Aorta (tissue), 5 donors: ENCODE results near the gene SIX5. TPM values are rescaled to one million over a fixed set of nuclear protein-coding genes. Genes with fewer than 3 reads are reported as not detected.

Experiments used
- ATAC-seq: fragments of 200-7000 bp; cut with Tn5 transposase; one replicate; pipeline ENCODE4 v1.9.1; 2022; ENCODE audit warnings: moderate library complexity; ENCODE audit not compliant: low FRiP score
- DNase-seq, 2 donors: peaks; one replicate each; pipeline ENCODE4 v3.0.0-alpha.2; 2020
- H3K27ac ChIP-seq, 2 donors: one replicate each; pipeline ENCODE4 v1.5.1; 2013; ENCODE audit warnings: low read length in 2 of 2, mild to moderate bottlenecking in 2 of 2, moderate library complexity in 2 of 2, control low read depth in 1 of 2, inconsistent platforms in 1 of 2, low read depth in 1 of 2
- H3K27me3 ChIP-seq, 2 donors: one replicate each; pipeline ENCODE4 v1.6.1; 2013; ENCODE audit warnings: control low read depth in 1 of 2, low read length in 1 of 2, mild to moderate bottlenecking in 1 of 2, moderate library complexity in 1 of 2; ENCODE audit not compliant: insufficient read depth in 2 of 2, control insufficient read depth in 1 of 2
- H3K36me3 ChIP-seq, 2 donors: one replicate each; pipeline ENCODE4 v1.6.1; 2013; ENCODE audit warnings: control low read depth in 1 of 2, low read length in 1 of 2, mild to moderate bottlenecking in 1 of 2; ENCODE audit not compliant: insufficient read depth in 2 of 2, control insufficient read depth in 1 of 2
- H3K4me1 ChIP-seq, 2 donors: one replicate each; pipeline ENCODE4 v1.6.1; 2013; ENCODE audit warnings: low read length in 2 of 2, control low read depth in 1 of 2, mild to moderate bottlenecking in 1 of 2, moderate library complexity in 1 of 2; ENCODE audit not compliant: insufficient read depth in 2 of 2, control insufficient read depth in 1 of 2
- H3K4me3 ChIP-seq, 2 donors: one replicate each; pipeline ENCODE4 v1.5.1; 2013; ENCODE audit warnings: low read length in 2 of 2, control low read depth in 1 of 2, mild to moderate bottlenecking in 1 of 2
- H3K9me3 ChIP-seq: one replicate; pipeline ENCODE4 v1.6.1; 2013; ENCODE audit warnings: mild to moderate bottlenecking, low read length; ENCODE audit not compliant: control insufficient read depth
- WGBS, 2 donors: extraction: QIAGEN DNeasy Blood & Tissue Kit; methylation state at CpG; one replicate each; pipeline ENCODE4 v1.1.7; 2013; 5-methylcytosine and 5-hydroxymethylcytosine counted together
- intact Hi-C, 2 donors: fragments of 100-400 bp; cut with DNase I; formaldehyde crosslinking; loops; one replicate each; pipeline versions ENCODE4 v1.14.2 to v1.15.0; 2022
- polyA plus RNA-seq, 2 donors: library from polyadenylated mRNA; stranded (reverse); fragments of 200-250 nt; gene quantifications; one replicate each; pipeline ENCODE4 v1.2.3, GENCODE V29; 2013
- total RNA-seq, 2 donors: library from RNA; stranded (reverse); fragmentation: NEBNext Ultra II Directional; extraction: Animal tissue kit (Norgen Biotek cat#: 25700); gene quantifications; one replicate each; pipeline ENCODE4 v1.2.1, GENCODE V29; 2021
- donor health status: healthy with polysubstance abuse.
- donor health status: Bipolar disorder and iron deficiency.
- donor health status: DM: no; HTN: no; CAD: no.
- donor health status: DM: no; HTN: no; CAD: no.
- donor health status: DM: yes; HTN: yes; CAD: no.

Gene SIX5
- total and polyA plus RNA-seq, 4 donors = 8.1 to 34.4 (median 22.6) TPM

GRCh38 chr19:45789035-45789786, 20.2 kb upstream of the SIX5 start:
- Histone ChIP-seq H3K27ac (no peak overlapping the region), H3K4me1 (no peaks in the 10 kb centered on the region), H3K27me3 (no peaks in the 10 kb centered on the region), H3K9me3 (no peaks in the 10 kb centered on the region), H3K4me3 (no peak overlapping the region), H3K36me3 (no peaks in the 10 kb centered on the region)
- DNase-seq (no peak), ATAC-seq (no peak)
- intact Hi-C loops = no loop called here
- 84 to 87% methylated on average over 15 of the region's 15 CpGs for WGBS, 2 donors

DNA sequence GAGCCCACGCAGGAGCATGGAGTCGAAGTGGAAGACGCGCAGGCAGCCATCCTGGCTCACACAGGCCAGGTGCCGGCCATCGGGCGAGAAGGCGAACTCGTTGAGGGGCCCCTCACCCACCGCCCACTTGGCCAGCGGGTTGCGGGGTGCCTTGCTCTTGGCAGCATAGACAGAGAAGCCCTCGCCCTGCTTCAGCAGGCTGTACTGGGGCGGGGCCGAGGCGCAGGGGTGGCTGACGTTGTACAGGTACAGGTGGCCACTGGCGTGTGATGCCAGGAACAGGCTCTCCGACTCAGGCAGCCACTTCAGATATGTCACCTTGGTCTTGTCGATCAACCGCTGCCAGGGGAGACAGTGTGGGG, 17.5 kb upstream of the SIX5 start:
- WGBS, 2 donors = 90 to 91% methylated on average over 21 of the region's 21 CpGs
- Histone ChIP-seq H3K27ac (no peak overlapping the region), H3K27me3 (no peaks in the 10 kb centered on the region), H3K4me1 (no peaks in the 10 kb centered on the region), H3K9me3 (no peaks in the 10 kb centered on the region), H3K4me3 (no peak overlapping the region), H3K36me3 (no peaks in the 10 kb centered on the region)
- intact Hi-C loops = no loop called here
- ATAC-seq (no peak), DNase-seq (no peak)

DNA sequence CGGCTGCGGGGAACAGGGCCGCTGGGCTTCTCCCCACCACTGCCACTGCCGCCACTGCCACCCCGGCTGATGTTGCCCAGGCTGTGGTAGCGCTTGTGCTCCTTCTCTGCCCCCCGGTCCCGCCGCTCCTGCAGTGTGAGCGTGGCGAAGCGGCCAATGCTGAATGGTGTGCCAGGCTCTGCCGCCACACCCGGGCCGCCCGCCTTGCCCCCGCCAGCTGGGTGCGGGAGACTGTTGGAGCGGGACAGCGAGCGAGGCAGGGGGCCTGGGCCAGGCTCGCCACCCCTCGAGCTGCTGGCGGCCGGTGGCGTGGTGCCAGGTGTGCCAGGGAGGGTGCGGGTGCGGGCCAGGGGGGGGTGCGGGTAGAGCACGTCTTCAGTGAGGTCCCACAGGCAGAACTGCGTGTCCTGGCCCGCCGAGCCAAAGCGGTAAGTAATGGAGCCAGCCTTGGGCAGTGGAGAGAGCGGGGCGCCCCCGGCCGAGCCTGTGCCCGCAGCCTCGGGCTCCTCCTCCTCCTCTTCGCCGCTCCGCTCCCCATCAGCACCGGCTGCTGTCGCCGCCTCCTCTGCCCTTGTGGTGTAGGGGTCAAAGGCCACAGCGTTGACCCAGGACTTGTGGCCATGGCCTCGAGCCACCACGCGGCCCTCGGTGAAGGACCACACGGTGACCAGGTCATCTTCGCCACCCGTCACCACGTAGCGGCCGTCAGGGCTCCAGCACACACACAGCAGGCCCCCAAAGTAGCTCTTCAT, 16.9 kb upstream of the SIX5 start:
- ATAC-seq = no peak
- peak overlapping the region in 1 of 2 donors; percentile 93 for H3K27ac ChIP-seq
- DNase-seq = no peak
- intact Hi-C loops = no loop called here
- H3K36me3 ChIP-seq = no peaks in the 10 kb centered on the region
- H3K4me1 ChIP-seq = no peaks in the 10 kb centered on the region
- 87 to 88% methylated on average over 50 to 57 of the region's 57 CpGs for WGBS, 2 donors
- no peaks in the 10 kb centered on the region for H3K27me3 ChIP-seq
- no peak overlapping the region for H3K4me3 ChIP-seq
- H3K9me3 ChIP-seq = no peaks in the 10 kb centered on the region

DNA sequence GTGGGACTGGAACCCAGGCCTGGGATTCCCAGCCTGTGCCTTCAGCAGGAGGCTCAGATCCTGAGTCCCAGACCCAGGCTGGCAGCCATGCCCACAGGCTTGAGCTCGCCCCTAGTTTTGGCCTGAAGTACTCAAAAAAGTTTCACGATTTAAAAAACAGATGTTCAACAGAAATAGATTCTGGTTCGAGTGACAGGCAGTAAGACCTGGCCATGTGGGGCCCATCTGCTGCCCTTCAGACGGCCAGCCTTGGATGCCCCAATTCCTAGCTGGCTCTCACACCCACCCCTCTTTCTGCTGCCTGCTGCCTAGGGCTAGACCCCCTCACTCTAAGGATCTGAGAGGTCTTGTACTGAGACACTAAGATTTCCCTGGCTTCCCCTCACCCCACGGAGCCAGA, 16.0 kb upstream of the SIX5 start:
- no peak for ATAC-seq
- DNase-seq = no peak
- Histone ChIP-seq H3K9me3 (no peaks in the 10 kb centered on the region), H3K4me1 (no peaks in the 10 kb centered on the region), H3K27me3 (no peaks in the 10 kb centered on the region), H3K36me3 (no peaks in the 10 kb centered on the region), H3K27ac (peak overlapping the region; percentile 91 to 93), H3K4me3 (no peak overlapping the region)
- intact Hi-C loops = no loop called here
- WGBS, 2 donors = 17 to 20% methylated on average over 5 of the region's 5 CpGs

DNA sequence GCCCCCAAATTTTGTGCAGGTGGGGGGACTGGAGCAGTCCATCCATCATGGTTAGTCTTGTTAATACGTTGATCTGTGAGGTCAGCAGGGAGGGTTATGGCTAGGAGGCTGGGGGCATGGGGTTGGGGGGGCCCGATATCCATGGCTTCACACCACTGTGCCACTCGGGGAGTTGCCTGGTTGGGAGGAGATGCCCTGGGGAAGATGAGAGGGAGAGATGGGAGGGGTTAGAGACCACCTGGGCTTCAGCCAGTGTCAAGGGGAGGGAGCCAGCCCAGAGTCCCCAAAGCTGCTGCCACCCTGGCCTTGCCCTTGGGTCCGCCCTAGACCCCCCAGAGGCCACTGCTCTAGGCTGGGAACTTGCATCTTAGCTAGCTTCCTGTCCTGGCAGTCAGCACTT, 15.0 kb upstream of the SIX5 start:
- H3K36me3 ChIP-seq = no peaks in the 10 kb centered on the region
- no peak for ATAC-seq
- DNase-seq = no peak
- intact Hi-C loops = no loop called here
- H3K4me3 ChIP-seq = no peak overlapping the region
- no peaks in the 10 kb centered on the region for H3K27me3 ChIP-seq
- peak overlapping the region; percentile 91 to 93 for H3K27ac ChIP-seq
- WGBS, 2 donors = 53% methylated on average over 4 of the region's 4 CpGs
- no peaks in the 10 kb centered on the region for H3K9me3 ChIP-seq
- no peaks in the 10 kb centered on the region for H3K4me1 ChIP-seq

DNA sequence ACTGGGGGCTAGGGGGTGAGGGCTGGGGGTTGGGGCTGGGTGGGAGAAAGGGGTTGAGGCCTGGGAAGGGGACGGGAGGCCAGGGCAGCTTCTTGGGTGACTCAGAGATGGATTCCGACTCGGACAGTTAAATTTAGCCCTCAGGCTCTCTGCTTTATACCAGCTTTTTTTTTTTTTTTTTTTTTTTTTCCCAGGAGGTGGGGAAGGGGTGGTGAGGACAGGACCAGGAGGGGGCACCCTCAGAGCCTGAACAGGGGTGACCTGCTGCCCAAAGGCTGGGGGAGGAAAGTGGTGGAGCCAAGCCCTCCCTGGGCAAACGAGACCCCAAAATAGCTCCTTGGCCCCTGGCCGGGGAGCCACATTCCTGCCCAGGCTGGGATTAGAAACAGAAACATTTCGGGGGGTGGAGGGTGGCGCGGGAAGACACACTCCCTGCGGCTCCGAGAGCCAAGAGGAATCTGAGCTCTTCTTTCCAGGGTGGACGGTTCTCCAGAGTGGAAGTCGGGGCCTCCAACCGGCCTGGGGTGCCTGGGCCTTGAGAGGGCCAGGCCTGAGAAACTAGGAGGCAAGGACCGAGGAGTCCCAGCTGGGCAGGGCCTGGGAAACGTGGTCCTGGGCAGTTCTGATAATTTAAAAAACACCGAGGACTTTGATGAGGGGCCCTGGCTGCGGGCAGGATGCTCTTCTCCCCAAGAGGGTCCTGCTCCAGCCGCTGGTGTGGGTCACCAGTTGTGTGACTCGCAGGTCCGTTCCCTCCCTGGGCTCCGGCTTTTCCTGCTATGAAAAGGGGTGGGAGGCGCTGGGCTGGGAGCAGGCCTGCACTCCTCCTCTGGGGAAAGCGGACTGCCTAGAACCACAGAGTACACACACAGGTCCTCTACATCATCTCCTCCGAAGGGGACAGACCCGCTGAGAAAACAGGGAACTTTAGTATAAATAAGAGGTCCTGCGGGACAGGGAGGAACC, 14.1 kb upstream of the SIX5 start:
- H3K4me3 ChIP-seq = peak overlapping the region in 1 of 2 donors; percentile 62
- peak overlapping the region; percentile 91 to 93 for H3K27ac ChIP-seq
- intact Hi-C loops = loop anchor here in 1 of 2 donors (2.0 kb wide), 1 partner anchor 14 kb away; the partner anchor contains the start of gene SIX5
- peaks cover 0 to 4% of the 10 kb centered on the region in 2 donors for H3K36me3 ChIP-seq
- no peaks in the 10 kb centered on the region for H3K27me3 ChIP-seq
- DNase-seq = peak; percentile 85 to 92
- no peaks in the 10 kb centered on the region for H3K9me3 ChIP-seq
- H3K4me1 ChIP-seq = no peaks in the 10 kb centered on the region
- WGBS, 2 donors = 3 to 9% methylated on average over 25 to 26 of the region's 26 CpGs
- peak; percentile 73 for ATAC-seq

DNA sequence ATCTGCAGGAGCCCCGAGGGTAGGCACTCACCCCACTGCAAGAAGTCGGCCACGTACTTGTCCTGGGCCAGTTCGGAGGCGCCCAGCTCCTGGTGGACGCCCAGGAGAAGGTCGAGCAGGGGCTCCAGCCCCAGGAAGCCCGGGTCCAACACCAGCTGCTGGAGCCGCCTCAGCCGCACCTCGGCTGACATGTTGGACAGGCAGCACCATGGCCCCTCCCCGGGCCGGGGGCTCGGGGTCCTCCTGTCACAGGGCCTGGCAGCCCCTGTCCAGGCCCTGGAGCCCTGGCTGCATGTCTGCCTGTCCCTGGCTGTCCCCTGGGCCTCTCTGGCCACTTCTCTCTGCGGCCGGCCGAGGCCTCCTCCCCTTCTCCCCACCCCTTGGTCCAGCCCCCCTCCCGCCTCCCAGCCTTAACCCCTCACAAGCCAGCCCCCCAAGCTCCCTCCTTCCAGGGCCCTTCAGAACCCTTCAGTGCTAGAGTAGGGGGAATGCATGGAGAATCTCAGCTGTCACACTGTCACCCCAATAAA, 13.2 kb upstream of the SIX5 start, which contains the start of gene DMPK:
TSS of gene DMPK (minus strand) at position 329 of the 530 bp plus-strand sequence. CDS start at position 191, 138 bp downstream.
- Histone ChIP-seq H3K36me3 (peaks cover 0 to 12% of the 10 kb centered on the region in 2 donors), H3K27ac (peak within 1 kb of the TSS; percentile 91 to 93), H3K27me3 (no peaks in the 10 kb centered on the region), H3K4me3 (peak within 1 kb of the TSS; percentile 62 to 76), H3K9me3 (no peaks in the 10 kb centered on the region), H3K4me1 (no peaks in the 10 kb centered on the region)
- ATAC-seq = peak; percentile 73
- intact Hi-C loops = loop anchor here in 1 of 2 donors (2.0 kb wide), 1 partner anchor 13 kb away; the partner anchor contains the start of gene SIX5
- WGBS, 2 donors = 6 to 12% methylated on average over 17 to 18 of the region's 18 CpGs
- peak; percentile 78 to 89 for DNase-seq
